ENCODE results near the gene ZP1.

- TF ChIP-seq NR2C1 (IDR thresholded peaks at IDR 0.05) (no peak), EZH2 (IDR thresholded peaks at IDR 0.05; ENCODE audit: borderline replicate concordance, control insufficient read depth, low read depth, low read length) (no peak), CTCF (IDR thresholded peaks at IDR 0.05 in 2 of 3, conservative IDR thresholded peaks at IDR 0.05 in 1 of 3; ENCODE audit: control insufficient read depth in 2 of 3, extremely low read depth in 1 of 3, insufficient read depth in 1 of 3, low read depth in 3 of 3, low read length in 3 of 3) (no peak), CHD4 (IDR thresholded peaks at IDR 0.05) (no peak), YY1 (IDR thresholded peaks at IDR 0.05; ENCODE audit: low read depth, low read length) (no peak), SIN3A (IDR thresholded peaks at IDR 0.05; ENCODE audit: low read depth, low read length) (no peak)
Measured at GRCh38 chr11:60864856-60865513, 2.4 kb upstream of the ZP1 start.
